HepG2 (cell line): ENCODE results near the gene BCL6. TPM values are rescaled to one million over a fixed set of nuclear protein-coding genes. Genes with fewer than 3 reads are reported as not detected.
A peak's percentile ranks its signal among the peaks of the same experiment; 100 is the strongest.

Experiments
- BCL6 ChIP-seq: IDR thresholded peaks from 2 replicates; pipeline ENCODE4 v1.6.1; 2016; ENCODE audit warnings: missing genetic modification reagents, missing compliant biosample characterization
- CCDC6 ChIP-seq: sonication (generic); formaldehyde crosslinking; IDR thresholded peaks from 2 replicates; pipeline ENCODE4 v1.8.1; 2022; ENCODE audit warnings: mild to moderate bottlenecking, missing genetic modification reagents, moderate library complexity
- NR1H2 ChIP-seq: sonication (generic); formaldehyde crosslinking; IDR thresholded peaks from 2 replicates; pipeline ENCODE4 v1.8.1; 2022; ENCODE audit warnings: low read depth, missing genetic modification reagents, borderline replicate concordance
- STAG1 ChIP-seq: sonication (generic); formaldehyde crosslinking; IDR thresholded peaks from 2 replicates; pipeline ENCODE4 v1.4.0; 2020; ENCODE audit warnings: missing genetic modification reagents
- TBP ChIP-seq: sonication (generic); formaldehyde crosslinking; IDR thresholded peaks from 2 replicates; pipeline ENCODE4 v1.5.0; 2020; ENCODE audit warnings: missing genetic modification reagents
- TEAD3 ChIP-seq: optimal IDR thresholded peaks from 2 replicates; pipeline ENCODE3; 2016; ENCODE audit warnings: borderline replicate concordance
- XBP1 ChIP-seq: sonication (generic); formaldehyde crosslinking; IDR thresholded peaks from 2 replicates; pipeline ENCODE4 v1.5.0; 2020; ENCODE audit warnings: missing genetic modification reagents
- ZC3H13 ChIP-seq: sonication (generic); formaldehyde crosslinking; IDR thresholded peaks from 2 replicates; pipeline ENCODE4 v1.8.1; 2023; ENCODE audit warnings: mild to moderate bottlenecking, missing genetic modification reagents, moderate library complexity
- ZFP1 ChIP-seq: IDR thresholded peaks from 2 replicates; pipeline ENCODE4 v1.6.1; 2016
- ZNF326 ChIP-seq: sonication (generic); formaldehyde crosslinking; IDR thresholded peaks from 2 replicates; pipeline ENCODE4 v1.4.0; 2020; ENCODE audit warnings: missing genetic modification reagents, borderline replicate concordance
- ZNF496 ChIP-seq: sonication (generic); formaldehyde crosslinking; IDR thresholded peaks from 2 replicates; pipeline ENCODE4 v1.8.1; 2023; ENCODE audit warnings: mild to moderate bottlenecking, moderate library complexity, missing genetic modification reagents; ENCODE audit not compliant: insufficient replicate concordance
- ZNF615 ChIP-seq: sonication (generic); formaldehyde crosslinking; IDR thresholded peaks from 2 replicates; pipeline ENCODE4 v1.5.0; 2020; ENCODE audit warnings: mild to moderate bottlenecking, missing genetic modification reagents, borderline replicate concordance
- polyA plus RNA-seq, 8 experiments: library from polyadenylated mRNA; depleted of rRNA in 3 of 8; stranded (reverse) in 7 of 8; unstranded in 1 of 8; fragments of >200 nt; fragmentation: Illumina TruSeq in 4 of 8; extraction: Trizol in 4 of 8; gene quantifications; 2 replicates each; pipeline versions ENCODE4 v1.2.1 to v1.2.3, GENCODE V29; 2011 to 2016; ENCODE audit warnings: low read depth in 4 of 8, missing spikeins in 1 of 8, mixed read lengths in 1 of 8; ENCODE audit not compliant: insufficient read depth in 1 of 8
- total RNA-seq, 5 experiments: library from RNA; depleted of rRNA; stranded (reverse); fragments of >200 nt; fragmentation: Illumina TruSeq; extraction: Trizol; gene quantifications; 2 replicates each; pipeline ENCODE4 v1.2.3, GENCODE V29; 2016; ENCODE audit warnings: low read depth in 1 of 5
- TF ChIP-seq, protein P1 (sequence below): sonication (generic); formaldehyde crosslinking; conservative IDR thresholded peaks from 2 replicates; pipeline ENCODE4 v1.8.0; 2022; ENCODE audit warnings: missing genetic modification reagents
- TF ChIP-seq, protein P2 (sequence below): IDR thresholded peaks from 2 replicates; pipeline ENCODE4 v1.6.1; 2012; ENCODE audit warnings: low read depth, low read length, improper control_type of control experiment
- TF ChIP-seq, protein P3 (sequence below): sonication (generic); formaldehyde crosslinking; IDR thresholded peaks from 2 replicates; pipeline ENCODE4 v1.8.0; 2022; ENCODE audit warnings: missing genetic modification reagents, low read depth, mild to moderate bottlenecking, borderline replicate concordance
- TF ChIP-seq, protein P4 (sequence below): IDR thresholded peaks from 2 replicates; pipeline ENCODE4 v1.6.1; 2016
- TF ChIP-seq, protein P5 (sequence below): IDR thresholded peaks from 2 replicates; pipeline ENCODE4 v1.6.1; 2018; ENCODE audit warnings: missing genetic modification reagents, mild to moderate bottlenecking, missing compliant biosample characterization
- TF ChIP-seq, protein P6 (sequence below): sonication (generic); formaldehyde crosslinking; IDR thresholded peaks from 2 replicates; pipeline ENCODE4 v1.5.0; 2020; ENCODE audit warnings: mild to moderate bottlenecking, missing genetic modification reagents
- TF ChIP-seq, protein P7 (sequence below): sonication (generic); formaldehyde crosslinking; IDR thresholded peaks from 2 replicates; pipeline ENCODE4 v1.4.0; 2020; ENCODE audit warnings: mild to moderate bottlenecking, missing genetic modification reagents

Gene BCL6
- total and polyA plus RNA-seq, 2 of the 13 experiments (the other 11 are each of a cell fraction or from before 2014, with no cell fraction given), result 21.2 to 53.7 TPM

DNA sequence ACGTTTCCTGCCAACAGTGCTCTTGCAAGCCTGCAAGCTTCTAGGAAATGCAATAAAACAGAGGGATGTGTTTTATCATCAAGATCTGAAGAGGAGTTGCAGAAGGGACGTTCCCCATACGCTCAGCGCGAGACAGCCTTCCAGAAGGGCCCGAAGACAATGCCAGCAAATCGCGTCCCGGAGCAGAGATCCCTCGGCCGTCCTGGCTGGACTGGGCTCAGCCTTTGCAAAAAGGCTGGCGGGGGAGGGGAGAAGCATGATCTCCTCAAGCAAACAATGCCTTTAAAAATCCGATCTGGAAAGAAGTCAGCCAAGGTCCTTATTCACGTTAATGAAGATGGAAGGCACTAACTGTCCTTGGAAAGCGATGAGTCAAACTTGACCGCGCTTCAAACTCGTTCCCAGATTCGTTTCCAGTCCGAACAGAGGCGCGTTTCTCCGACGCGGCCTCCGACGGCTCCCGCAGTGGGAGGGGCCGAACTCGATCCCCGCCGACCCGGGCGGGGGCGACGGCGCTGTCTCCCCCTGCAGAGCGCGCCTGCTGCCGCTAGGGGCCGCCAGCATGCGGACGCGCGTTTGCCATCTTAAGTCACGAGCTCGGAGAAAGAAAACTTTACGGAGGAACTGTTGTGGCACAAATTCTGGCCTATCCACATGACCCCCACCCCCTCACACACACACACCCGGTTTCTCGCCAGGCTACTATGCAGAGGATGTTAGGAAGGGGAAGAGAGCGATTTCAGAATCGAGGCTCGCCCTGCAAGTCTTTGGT, 5.5 kb downstream of the BCL6 start (continued):
- TF ChIP-seq STAG1 (peak; percentile 62), NR1H2 (CRISPR knock-in tag) (no peak), ZFP1 (CRISPR knock-in tag) (no peak), CCDC6 (CRISPR knock-in tag) (no peak; the same call in 1 of the 2 replicates), ZNF496 (CRISPR knock-in tag) (no peak), BCL6 (peak; percentile 55; the same call in 1 of the 2 replicates), TBP (no peak), ZNF326 (CRISPR knock-in tag) (peak; percentile 58; the same call in 1 of the 2 replicates), XBP1 (CRISPR knock-in tag) (no peak), ZC3H13 (CRISPR knock-in tag) (peak; percentile 36; the same call in 1 of the 2 replicates), TEAD3 (CRISPR knock-in tag) (peak; percentile 49), ZNF615 (no peak)
- TF ChIP-seq, protein P1, sequence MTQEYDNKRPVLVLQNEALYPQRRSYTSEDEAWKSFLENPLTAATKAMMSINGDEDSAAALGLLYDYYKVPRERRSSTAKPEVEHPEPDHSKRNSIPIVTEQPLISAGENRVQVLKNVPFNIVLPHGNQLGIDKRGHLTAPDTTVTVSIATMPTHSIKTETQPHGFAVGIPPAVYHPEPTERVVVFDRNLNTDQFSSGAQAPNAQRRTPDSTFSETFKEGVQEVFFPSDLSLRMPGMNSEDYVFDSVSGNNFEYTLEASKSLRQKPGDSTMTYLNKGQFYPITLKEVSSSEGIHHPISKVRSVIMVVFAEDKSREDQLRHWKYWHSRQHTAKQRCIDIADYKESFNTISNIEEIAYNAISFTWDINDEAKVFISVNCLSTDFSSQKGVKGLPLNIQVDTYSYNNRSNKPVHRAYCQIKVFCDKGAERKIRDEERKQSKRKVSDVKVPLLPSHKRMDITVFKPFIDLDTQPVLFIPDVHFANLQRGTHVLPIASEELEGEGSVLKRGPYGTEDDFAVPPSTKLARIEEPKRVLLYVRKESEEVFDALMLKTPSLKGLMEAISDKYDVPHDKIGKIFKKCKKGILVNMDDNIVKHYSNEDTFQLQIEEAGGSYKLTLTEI, result no peak
- TF ChIP-seq, protein P2, sequence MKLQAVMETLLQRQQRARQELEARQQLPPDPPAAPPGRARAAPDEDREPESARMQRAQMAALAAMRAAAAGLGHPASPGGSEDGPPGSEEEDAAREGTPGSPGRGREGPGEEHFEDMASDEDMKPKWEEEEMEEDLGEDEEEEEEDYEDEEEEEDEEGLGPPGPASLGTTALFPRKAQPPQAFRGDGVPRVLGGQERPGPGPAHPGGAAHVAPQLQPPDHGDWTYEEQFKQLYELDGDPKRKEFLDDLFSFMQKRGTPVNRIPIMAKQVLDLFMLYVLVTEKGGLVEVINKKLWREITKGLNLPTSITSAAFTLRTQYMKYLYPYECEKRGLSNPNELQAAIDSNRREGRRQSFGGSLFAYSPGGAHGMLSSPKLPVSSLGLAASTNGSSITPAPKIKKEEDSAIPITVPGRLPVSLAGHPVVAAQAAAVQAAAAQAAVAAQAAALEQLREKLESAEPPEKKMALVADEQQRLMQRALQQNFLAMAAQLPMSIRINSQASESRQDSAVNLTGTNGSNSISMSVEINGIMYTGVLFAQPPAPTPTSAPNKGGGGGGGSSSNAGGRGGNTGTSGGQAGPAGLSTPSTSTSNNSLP, result no peak
- TF ChIP-seq, protein P3, sequence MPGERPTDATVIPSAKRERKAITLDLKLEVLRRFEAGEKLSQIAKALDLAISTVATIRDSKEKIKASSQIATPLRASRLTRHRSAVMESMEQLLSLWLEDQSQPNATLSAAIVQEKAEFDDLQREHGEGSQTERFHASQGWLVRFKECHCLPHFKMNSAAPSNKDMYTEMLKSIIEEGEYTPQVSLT (CRISPR knock-in tag), result no peak
- TF ChIP-seq, protein P4, sequence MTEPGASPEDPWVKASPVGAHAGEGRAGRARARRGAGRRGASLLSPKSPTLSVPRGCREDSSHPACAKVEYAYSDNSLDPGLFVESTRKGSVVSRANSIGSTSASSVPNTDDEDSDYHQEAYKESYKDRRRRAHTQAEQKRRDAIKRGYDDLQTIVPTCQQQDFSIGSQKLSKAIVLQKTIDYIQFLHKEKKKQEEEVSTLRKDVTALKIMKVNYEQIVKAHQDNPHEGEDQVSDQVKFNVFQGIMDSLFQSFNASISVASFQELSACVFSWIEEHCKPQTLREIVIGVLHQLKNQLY (CRISPR knock-in tag), result no peak
- TF ChIP-seq, protein P5, sequence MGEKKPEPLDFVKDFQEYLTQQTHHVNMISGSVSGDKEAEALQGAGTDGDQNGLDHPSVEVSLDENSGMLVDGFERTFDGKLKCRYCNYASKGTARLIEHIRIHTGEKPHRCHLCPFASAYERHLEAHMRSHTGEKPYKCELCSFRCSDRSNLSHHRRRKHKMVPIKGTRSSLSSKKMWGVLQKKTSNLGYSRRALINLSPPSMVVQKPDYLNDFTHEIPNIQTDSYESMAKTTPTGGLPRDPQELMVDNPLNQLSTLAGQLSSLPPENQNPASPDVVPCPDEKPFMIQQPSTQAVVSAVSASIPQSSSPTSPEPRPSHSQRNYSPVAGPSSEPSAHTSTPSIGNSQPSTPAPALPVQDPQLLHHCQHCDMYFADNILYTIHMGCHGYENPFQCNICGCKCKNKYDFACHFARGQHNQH (CRISPR knock-in tag), result 0 out of 2 replicates have a peak, but pooled peaks have one; percentile 12
- TF ChIP-seq, protein P6, sequence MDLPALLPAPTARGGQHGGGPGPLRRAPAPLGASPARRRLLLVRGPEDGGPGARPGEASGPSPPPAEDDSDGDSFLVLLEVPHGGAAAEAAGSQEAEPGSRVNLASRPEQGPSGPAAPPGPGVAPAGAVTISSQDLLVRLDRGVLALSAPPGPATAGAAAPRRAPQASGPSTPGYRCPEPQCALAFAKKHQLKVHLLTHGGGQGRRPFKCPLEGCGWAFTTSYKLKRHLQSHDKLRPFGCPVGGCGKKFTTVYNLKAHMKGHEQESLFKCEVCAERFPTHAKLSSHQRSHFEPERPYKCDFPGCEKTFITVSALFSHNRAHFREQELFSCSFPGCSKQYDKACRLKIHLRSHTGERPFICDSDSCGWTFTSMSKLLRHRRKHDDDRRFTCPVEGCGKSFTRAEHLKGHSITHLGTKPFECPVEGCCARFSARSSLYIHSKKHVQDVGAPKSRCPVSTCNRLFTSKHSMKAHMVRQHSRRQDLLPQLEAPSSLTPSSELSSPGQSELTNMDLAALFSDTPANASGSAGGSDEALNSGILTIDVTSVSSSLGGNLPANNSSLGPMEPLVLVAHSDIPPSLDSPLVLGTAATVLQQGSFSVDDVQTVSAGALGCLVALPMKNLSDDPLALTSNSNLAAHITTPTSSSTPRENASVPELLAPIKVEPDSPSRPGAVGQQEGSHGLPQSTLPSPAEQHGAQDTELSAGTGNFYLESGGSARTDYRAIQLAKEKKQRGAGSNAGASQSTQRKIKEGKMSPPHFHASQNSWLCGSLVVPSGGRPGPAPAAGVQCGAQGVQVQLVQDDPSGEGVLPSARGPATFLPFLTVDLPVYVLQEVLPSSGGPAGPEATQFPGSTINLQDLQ (CRISPR knock-in tag), result 0 out of 2 replicates have a peak, but pooled peaks have one; percentile 19
- TF ChIP-seq, protein P7, sequence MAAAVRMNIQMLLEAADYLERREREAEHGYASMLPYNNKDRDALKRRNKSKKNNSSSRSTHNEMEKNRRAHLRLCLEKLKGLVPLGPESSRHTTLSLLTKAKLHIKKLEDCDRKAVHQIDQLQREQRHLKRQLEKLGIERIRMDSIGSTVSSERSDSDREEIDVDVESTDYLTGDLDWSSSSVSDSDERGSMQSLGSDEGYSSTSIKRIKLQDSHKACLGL (CRISPR knock-in tag), result 0 out of 2 replicates have a peak, but pooled peaks have one; percentile 27
